Mesenteric fat pad (tissue), 1 donor: ENCODE results near the gene TTC3. TPM values are rescaled to one million over a fixed set of nuclear protein-coding genes. Genes with fewer than 3 reads are reported as not detected.

Source experiments
- DNase-seq: peaks from one replicate; pipeline ENCODE4 v3.0.0-alpha.2; 2020; ENCODE audit warnings: low spot score
- total RNA-seq: library from RNA; stranded (reverse); fragmentation: NEBNext Ultra II Directional; extraction: Animal tissue kit (Norgen Biotek cat#: 25700); gene quantifications from one replicate; pipeline ENCODE4 v1.2.1, GENCODE V29; 2021
- donor health status: DM: yes; HTN: yes; CAD: no.

The TTC3 gene
- total RNA-seq, 1 donor from 2014 or later: 141 TPM

DNA sequence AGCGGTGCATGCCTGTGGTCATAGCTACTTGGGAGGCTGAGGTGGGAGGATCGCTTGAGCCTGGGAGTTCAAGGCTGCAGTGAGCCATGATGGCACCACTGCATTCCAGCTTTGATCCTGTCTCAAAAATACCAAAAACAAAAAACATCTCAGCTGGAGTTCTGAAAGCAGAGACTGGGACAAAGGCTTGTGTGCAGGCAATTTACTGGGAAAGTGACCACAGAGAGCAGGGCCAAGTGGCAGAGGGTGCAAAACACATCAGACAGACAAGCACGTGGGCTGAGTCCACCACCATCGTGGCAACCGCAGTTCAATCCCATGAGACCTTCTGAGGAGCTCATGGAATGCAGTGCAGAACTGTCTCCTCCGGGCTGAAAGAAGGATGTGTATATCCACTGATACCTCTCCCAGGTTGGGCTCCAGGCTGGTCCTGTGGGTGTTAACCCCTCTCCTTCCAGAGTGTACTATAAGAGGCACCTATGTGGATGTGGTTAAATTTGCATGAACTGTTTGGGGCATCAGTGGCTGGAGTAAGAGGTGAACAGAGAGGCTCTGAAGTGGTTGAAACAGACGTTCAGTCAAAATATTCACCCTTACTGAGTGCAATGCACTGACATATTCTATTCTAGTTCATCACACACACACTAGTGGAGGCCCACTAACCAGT, 11.0 kb upstream of the TTC3 start:
- no peak for DNase-seq

DNA sequence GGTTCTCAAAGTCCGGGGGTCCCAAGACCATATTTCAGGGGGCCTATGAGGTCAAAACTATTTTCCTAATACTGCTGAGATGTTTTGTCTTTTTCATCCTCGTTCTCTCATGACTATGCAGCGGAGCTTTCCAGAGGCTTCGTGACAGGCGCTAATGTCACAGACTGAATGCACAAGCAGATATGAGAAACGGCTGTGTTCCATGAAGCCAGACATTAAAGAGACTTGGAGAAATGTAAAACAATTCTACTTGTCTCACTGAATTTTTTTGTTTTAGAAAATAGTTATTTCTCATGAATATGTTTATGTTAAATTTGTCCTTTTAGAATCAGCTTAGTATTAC, 10.5 kb upstream of the TTC3 start:
- DNase-seq: no peak

DNA sequence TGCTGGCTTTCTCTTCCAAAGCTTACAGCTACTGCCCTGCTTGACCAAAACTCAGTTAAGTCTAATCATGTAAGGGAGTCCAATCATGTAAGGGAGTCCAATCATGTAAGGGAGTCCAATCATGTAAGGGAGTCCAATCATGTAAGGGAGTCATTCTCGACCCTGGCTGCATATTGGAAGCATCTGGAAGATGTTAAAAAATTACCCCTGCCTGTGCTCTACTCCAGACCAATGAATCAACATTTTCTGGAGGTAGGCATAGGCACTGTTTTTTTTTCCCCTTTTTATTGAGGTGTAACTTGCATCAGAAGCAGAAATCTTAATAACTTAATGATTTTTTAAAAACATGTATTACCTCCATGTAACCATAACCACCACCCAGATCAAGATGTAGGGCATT, 9.6 kb upstream of the TTC3 start:
- no peak for DNase-seq

DNA sequence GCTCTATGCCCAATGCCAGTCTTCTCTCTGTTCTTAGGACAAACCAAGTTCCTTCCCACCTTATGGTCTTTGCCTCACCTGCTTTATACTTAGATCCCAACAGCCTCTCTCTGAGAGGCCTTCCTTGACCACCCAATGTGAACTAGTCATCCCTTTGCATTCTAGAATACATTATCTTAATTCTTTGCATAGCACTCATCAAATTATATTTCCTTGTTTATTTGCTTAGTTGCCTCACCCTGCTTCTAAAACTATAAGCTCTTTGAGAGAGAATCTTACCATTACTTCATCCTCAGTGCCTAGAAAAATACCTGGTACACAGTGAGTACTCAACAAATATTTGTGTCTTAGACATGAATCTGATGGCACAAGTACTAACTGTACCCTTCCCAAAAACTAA, 8.2 kb upstream of the TTC3 start:
- no peak for DNase-seq

DNA sequence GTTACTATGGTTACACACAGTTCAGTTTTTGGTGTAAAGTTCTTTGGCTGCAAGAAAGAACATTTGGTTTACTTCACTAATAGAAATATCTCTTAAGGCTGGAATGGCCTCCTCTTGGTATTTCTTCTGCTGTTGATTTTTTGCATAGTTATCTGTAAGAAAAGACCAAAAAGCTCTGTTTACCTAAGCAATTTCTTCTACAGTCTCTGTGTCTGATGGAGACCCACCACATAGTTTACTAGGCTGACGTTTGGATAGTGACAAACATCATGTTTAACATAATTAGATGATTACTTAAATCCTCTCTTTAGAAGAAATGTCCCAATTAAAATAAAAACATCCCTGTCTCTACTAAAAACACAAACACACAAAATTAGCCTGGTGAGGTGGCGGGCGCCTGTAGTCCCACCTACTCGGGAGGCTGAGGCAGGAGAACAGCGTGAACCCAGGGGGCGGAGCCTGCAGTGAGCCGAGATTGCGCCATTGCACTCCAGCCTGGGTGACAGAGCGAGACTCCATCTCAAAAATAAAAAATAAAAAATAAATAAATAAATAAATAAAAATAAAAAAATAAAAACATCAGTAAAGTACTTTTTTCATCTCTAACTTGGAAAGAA, 7.4 kb upstream of the TTC3 start:
- DNase-seq: no peak

DNA sequence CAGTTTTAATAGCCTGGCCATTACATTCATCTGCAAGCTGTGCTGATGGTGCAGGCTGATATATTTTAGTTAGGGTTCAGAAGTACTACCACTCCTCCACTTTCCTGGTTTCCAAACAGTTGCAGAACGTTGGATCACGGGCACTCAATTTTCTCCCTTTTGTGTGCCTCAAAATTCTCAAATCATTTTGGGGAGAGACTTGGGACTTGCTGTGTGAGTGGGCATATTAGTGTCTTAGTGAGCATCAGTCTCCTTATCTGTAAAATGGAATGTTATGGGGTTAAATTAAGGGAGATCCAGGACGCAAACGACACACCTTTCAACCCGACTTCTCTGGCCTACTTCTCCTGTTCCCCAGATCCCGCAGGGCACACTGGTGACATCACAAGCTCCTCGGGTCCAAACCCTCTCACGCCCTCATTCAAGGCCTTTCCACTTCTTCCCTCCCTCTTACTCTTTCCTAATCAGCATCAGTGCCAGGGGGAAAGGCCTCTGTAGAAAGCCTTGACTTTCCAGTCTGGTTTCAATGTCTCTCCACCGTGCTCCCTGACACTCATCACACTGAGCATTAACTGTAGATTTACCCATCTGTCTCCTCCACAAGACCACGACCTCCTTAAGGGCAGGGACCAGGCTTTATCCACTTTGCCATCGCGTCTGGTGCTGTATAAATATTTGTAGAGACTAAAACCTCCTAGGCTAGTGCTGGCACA, 1.3 kb upstream of the TTC3 start:
- DNase-seq: no peak

DNA sequence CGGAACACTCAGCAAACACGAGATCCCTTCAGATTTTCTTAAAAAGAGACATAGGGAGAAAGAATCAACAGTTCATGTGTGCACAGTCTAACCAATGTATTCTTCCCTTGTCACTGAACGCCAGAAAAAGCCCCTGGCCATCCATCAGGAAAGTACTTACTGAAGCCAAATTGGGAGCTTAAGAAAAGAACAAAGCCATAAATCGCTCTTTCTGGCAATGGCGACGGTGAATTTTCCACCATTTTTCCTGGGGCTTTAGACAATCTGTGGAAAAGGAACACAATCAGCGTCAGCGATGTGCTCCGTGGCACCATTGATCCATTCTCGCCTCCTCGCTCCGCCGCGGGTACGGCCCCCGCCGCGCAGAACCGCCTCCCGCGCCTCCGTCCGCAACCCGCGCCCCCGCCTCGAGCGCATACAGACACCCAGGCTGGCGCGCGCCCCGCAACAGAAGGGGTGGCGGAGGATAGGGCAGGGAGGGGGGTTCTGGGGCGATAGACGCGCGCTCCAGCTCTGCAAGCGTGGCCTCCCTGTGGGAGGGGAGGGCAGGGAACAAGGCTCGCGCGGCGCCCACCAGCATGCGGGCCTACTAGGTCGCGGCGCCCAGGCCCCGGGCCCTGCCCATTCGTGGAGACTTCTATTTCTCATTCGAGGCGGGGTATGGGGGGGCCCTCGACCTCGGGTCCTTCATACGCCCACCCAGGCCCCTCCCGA, 623 bp upstream of the TTC3 start:
- peak; percentile 91 for DNase-seq

DNA sequence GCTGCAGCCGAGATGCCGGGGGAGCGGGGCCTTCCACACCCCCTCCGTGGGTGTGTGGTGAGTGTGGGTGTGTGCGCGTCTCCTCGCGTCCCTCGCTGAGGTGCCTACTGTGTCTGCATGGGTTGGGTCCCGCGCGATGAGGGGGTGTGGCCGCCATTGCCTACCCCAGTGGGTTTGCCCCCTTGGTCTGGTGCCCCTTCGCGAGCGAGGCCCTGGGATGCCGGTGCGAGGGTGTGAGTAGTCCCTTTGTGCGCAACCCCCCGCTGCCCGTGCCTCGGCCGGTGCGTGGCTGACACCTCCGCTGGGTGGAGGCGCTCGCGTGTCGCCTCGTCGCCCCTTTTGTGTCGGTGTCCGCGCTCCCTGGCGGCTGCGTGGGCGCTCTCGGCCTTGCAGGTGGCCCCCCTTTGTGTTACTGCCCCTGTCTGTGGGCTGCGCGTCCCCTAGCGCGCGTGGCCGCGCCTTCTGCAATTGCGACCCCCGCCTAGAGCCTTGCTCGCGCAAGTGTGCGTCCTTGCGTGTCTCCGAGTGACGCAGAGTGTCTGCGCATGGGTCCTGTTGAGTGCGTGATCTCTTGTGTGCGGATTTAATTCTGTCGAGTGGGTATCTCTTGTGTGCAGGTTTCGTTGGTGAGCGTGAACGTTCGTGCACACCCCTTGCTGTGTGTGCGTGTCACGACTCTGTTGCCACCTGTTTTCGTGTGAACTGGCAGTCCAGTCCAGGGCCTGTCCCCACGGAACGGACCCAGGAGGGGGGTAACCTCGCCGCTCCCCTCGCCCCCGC, 553 bp downstream of the TTC3 start:
- no peak for DNase-seq

DNA sequence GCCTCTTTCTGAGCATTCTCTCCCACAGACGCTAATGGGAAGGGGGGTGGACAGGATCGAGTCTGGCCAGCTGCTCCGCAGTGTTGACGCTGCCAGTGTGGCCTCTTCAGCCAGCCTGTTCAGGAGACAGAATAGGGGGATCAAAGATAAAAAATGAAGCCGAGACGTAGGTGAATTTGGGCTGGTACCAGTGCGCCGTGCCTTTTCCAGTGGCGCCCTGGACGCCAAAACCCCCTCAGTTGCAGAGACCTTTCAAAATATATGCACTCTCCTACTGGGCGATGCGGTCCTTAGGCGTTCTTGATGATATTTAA, 1.1 kb downstream of the TTC3 start:
- DNase-seq: no peak

DNA sequence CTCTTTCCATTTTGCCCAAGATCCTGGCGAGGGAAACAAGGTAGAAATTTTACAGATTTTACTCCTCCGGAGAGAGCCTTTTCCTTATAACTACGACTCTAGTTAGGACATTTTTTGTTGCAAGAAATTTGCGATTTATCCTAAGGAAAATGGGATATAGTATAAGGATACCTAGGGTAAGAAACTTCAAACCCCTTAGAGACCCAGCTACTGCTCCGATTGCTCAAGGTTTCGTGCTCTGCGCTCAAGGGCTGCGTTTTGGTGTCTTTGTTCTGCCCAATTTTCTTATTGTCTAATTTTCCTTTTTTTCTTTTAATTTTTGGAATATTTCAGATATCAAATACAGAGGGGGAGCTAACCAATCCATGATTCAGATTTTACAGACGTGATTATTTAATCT, 1.5 kb downstream of the TTC3 start:
- DNase-seq: no peak

DNA sequence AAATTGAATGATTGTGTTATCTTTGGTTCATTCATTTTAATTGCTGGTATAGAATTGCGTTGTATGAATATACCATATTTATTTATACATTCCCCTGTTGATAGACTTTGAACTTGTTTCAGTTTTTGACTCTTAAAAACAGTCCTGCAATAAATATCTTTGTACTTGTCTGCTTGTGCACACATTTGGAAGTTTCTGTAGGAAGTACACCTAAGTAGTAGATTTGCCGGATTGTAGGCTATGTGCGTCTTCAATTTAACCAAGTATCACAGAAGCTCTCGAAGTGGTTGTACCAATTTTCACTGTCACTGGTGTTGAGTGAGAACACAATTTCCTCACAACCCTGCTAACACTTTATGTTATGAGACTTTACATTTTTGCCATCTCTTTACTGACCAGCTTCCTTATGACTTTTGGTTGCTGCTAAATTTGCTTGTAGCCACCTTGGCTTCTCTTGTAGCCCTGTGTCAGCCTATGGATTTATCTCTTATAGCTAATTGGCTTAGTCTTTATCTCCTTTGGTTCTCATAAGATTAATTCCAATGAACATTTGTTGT, 2.2 kb downstream of the TTC3 start:
- no peak for DNase-seq

DNA sequence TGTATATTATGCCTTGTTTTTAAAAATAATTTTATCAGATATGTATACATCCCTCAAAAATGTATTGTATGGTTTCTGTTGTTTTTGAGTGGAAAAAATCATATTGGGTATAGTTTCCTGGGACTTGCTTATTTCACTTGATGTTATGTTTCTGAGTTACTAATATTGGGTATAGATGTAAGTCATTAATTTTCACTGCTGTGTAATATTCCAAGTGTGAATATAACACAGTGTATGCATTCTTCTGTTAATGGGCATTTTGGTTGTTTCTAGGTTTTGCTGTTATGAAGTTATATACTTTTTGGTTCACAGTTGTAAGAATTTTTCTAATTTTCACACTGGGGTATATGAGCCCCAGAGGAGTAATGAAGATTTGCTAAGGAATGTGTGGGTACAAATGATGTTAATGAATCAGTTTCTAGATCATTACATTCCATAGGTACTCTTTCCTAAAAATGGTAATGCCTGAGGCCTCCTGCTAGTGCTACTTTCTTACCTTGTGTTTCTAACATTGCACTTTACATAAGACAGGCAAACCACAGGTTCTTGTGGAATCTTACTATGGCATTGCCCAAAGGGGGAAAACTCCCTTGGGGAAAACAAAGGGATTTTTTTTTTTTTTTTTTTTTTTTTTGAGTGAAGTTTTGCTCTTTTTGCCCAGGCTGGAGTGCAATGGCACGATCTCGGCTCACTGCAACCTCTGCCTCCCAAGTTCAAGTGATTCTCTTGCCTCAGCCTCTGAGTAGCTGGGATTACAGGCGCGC, 3.2 kb downstream of the TTC3 start:
- DNase-seq: no peak

DNA sequence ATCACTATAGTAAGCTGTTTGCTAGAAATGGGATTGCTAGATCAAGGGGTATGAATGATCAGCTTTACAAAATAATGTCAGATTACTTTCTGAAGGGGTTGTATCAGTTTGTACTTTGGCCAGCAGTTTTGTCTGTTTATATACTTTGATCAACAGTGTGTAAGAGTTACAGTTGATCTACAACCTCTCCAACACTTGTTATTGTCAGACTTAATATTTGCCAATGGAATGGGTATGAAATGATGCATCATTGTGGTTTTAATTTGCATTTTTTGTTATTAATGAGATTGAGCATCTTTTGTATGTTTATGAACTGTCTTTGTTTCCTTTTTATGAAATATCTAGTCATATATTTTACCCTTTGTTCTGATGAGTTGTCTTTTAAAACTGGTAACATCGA, 4.3 kb downstream of the TTC3 start:
- no peak for DNase-seq

DNA sequence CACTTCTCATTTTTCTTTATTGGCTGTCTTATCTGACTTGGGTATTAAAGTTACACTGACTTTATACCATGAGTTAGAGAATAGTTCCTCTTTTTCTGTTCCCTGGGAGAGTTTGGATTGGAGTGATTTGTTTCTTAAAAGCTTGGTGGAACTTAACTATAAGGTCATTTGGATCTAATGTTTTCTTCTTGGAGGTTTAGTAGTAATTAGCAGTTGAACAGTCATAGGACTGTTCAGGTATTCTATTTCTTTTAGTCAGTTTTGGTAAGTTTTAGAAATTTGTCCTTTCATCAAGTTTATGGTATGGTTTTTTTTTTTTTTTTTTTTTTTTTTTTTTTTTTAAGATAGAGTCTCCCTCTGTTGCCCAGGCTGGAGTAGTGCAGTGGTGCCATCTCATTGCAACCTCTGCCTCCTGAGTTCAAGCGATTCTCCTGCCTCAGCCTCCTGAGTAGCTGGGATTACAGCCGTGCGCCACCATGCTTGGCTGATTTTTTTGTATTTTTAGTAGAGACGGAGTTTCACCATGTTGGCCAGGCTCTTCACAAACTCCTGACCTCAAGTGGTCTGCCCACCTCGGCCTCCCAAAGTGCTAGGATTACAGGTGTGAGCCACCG, 6.3 kb downstream of the TTC3 start:
- no peak for DNase-seq

DNA sequence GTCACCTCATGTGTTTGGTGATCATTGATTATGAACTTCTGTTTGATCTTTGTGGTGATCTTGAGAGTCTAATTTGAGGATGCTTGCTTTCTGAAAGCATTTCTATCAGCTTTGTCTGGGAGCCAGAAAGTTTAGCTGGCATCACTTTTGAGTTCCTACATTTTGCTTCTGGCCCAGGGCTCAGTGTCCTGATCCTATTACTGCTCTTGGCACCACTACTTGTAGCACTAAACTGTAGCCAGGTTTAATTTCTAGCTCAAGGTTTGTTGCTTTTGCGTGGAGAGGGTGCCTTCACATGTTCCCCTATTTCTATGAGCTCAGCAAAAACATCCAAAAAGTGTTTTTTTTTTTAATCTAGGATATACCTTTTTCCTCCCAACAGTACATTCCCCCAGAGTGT, 9.3 kb downstream of the TTC3 start:
- no peak for DNase-seq

DNA sequence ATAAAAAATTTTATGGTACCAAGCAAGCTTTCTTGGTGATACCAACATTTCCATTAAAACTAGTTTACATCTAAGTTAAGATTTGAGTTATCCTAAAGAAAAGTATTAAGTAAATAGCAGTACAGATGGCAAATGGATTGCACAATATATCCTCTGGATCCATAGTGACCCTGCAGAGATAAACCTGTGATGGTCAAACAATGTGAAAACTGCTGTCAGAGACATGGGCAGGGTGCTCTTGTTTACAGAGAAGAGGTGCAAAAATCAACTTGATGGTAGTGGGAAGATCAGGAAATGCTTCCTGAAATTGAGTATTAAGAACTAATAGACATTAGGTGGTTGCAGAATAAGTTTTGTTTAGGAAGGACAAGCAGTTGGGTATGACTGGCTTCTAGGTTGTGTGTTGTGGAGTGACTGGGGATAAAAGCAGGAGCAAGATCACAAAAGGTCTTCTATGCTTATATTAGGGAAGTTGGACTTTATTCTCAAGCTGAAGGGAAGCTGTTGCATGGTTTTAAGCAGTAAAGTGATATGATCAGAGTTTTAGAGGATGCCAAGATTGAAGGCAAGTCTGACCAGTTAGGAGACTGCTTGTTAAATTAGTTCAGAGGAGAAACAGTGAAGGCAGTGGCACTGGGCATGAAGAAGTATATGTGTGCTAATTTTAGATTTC, 9.9 kb downstream of the TTC3 start:
- no peak for DNase-seq

DNA sequence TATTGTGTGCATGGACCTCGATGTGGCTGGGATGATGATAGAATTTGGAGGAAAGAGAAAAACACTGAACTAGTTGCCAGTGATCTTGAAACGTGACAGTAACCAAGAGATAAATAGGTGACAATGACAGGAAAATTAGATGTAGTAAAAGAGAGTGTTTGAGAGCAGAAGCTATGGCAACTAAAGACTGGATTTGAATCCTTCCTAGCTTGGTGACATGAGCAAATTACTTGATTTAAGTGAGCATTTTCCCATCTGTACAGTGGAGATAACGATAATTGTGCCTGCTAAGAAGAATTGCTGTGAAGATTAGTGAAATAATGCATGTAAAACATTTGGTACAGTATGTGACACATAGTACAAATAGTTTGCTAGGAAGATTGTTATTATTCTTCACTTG, 12.7 kb downstream of the TTC3 start:
- DNase-seq: no peak

DNA sequence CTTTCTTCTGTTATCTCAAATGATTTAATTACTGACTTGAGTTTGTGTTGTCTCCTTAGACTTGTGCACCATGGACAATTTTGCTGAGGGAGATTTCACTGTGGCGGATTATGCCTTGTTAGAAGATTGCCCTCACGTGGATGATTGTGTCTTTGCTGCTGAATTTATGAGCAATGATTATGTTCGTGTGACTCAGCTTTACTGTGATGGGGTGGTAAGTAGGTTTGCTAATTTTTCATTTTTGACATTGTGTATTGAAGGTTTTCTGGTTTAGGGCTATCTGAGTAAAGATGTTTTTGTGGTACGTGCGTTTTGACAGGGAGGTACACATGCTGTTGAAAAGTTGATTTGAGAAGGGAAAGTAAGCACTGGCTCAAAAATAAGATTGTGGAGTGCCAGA, 14.1 kb downstream of the TTC3 start:
- DNase-seq: no peak

DNA sequence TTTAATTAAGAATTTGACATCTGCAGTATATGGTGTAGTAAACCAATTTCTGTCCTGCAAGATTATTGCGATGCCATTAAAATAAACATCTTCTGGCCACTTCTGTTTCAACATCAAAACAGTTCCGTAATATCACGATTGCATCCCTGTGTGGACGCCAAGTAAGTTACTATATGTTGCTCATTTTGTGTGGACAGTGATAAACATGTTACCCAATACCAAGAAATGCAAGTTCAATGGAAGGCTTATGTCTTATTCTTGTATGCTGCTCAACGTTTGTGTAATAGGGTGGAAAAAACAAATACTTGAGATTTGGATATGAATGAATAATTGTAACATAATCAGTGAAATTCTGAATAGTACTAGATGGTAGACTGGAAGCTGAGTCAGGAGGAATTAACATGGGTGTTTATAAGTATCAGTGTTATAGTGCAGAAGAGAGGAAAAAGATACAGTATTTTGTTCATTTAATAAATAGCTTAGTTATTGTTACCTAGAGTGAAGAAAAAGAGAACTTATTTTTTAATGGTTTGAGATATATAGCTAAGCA, 15.2 kb downstream of the TTC3 start:
- DNase-seq: no peak
